ACC112 (cell line): ENCODE measurements around the gene LCN2.
"Not testable (repeated sequence)": the region's sequence is repeated elsewhere in the genome, so short reads cannot be mapped to it uniquely, and the experiment has no call there.

ENCODE experiments used
- H2AFZ ChIP-seq: fragments of 200-600 bp; sonication (generic); one replicate; pipeline ENCODE4 v1.6.0; 2017; ENCODE audit warnings: antibody characterized with exemption, low read length; ENCODE audit not compliant: unreplicated experiment
- H3K27ac ChIP-seq: fragments of 200-600 bp; sonication (generic); 2 replicates; pipeline ENCODE4 v1.5.1; 2014; ENCODE audit warnings: low read depth, mild to moderate bottlenecking, antibody characterized with exemption, low read length, moderate library complexity
- H3K27me3 ChIP-seq: fragments of 200-600 bp; sonication (generic); 2 replicates; pipeline ENCODE4 v1.6.1; 2014; ENCODE audit warnings: mild to moderate bottlenecking, antibody characterized with exemption, low read length, moderate library complexity, mixed read lengths; ENCODE audit not compliant: insufficient read depth
- H3K36me3 ChIP-seq: fragments of 200-600 bp; sonication (generic); 2 replicates; pipeline ENCODE4 v1.6.1; 2016; ENCODE audit warnings: mild to moderate bottlenecking, antibody characterized with exemption, low read length, moderate library complexity, mixed read lengths; ENCODE audit not compliant: insufficient read depth
- H3K4me1 ChIP-seq: fragments of 200-600 bp; sonication (generic); one replicate; pipeline ENCODE4 v1.6.1; 2016; ENCODE audit warnings: low read length, mixed read lengths; ENCODE audit not compliant: insufficient read depth, unreplicated experiment, control insufficient read depth
- H3K4me3 ChIP-seq: fragments of 200-600 bp; sonication (generic); 2 replicates; pipeline ENCODE4 v1.5.1; 2014; ENCODE audit warnings: mild to moderate bottlenecking, low read depth, low read length
- H3K79me2 ChIP-seq: fragments of 200-600 bp; sonication (generic); one replicate; pipeline ENCODE4 v1.6.0; 2016; ENCODE audit warnings: low read length; ENCODE audit not compliant: control insufficient read depth, unreplicated experiment, insufficient read depth

The LCN2 gene

GRCh38 chr9:128175102-128175563 lies 25.9 kb downstream of the LCN2 start:
- Histone ChIP-seq H3K4me3 (no peak overlapping the region), H3K36me3 (peaks cover 29% of the 10 kb centered on the region), H3K27me3 (no peaks in the 10 kb centered on the region), H3K27ac (no peak overlapping the region), H2AFZ (no peak overlapping the region), H3K4me1 (no peaks in the 10 kb centered on the region), H3K79me2 (no peaks in the 10 kb centered on the region)

- no peaks in the 10 kb centered on the region for H3K4me1 ChIP-seq
- H3K36me3 ChIP-seq: peaks cover 35% of the 10 kb centered on the region
- H2AFZ ChIP-seq: no peak overlapping the region
- H3K79me2 ChIP-seq: no peaks in the 10 kb centered on the region
- H3K27me3 ChIP-seq: no peaks in the 10 kb centered on the region
- no peak overlapping the region for H3K4me3 ChIP-seq
- no peak overlapping the region for H3K27ac ChIP-seq
These were observed 26.5 kb downstream of the LCN2 start for GRCh38 chr9:128175726-128176125.

- H3K36me3 ChIP-seq: peaks cover 38% of the 10 kb centered on the region
- H2AFZ ChIP-seq: no peak overlapping the region
- H3K4me1 ChIP-seq: no peaks in the 10 kb centered on the region
- H3K27me3 ChIP-seq: no peaks in the 10 kb centered on the region
- no peak overlapping the region for H3K27ac ChIP-seq
- H3K4me3 ChIP-seq: no peak overlapping the region
- H3K79me2 ChIP-seq: no peaks in the 10 kb centered on the region
These were observed 29.7 kb downstream of the LCN2 start for GRCh38 chr9:128178806-128179431.

GRCh38 chr9:128180001-128180400 lies 30.7 kb downstream of the LCN2 start:
- no peaks in the 10 kb centered on the region for H3K27me3 ChIP-seq
- H2AFZ ChIP-seq: no peak overlapping the region
- H3K27ac ChIP-seq: no peak overlapping the region
- H3K4me3 ChIP-seq: no peak overlapping the region
- no peaks in the 10 kb centered on the region for H3K79me2 ChIP-seq
- H3K4me1 ChIP-seq: no peaks in the 10 kb centered on the region
- peaks cover 32% of the 10 kb centered on the region for H3K36me3 ChIP-seq

- peaks cover 34% of the 10 kb centered on the region for H3K36me3 ChIP-seq
- H3K27me3 ChIP-seq: no peaks in the 10 kb centered on the region
- H3K4me1 ChIP-seq: no peaks in the 10 kb centered on the region
- no peak overlapping the region for H3K27ac ChIP-seq
- no peaks in the 10 kb centered on the region for H3K79me2 ChIP-seq
- H2AFZ ChIP-seq: no peak overlapping the region
- H3K4me3 ChIP-seq: no peak overlapping the region
These were observed 31.2 kb downstream of the LCN2 start for GRCh38 chr9:128180447-128180846.

GRCh38 chr9:128181480-128181879 lies 32.2 kb downstream of the LCN2 start:
- not testable (repeated sequence) for H2AFZ ChIP-seq, H3K79me2 ChIP-seq, H3K27ac ChIP-seq, H3K4me1 ChIP-seq, H3K27me3 ChIP-seq, H3K4me3 ChIP-seq
- H3K36me3 ChIP-seq: peaks cover 36% of the 10 kb centered on the region

GRCh38 chr9:128182893-128183588 lies 33.8 kb downstream of the LCN2 start:
- no peaks in the 10 kb centered on the region for H3K79me2 ChIP-seq
- H2AFZ ChIP-seq: no peak overlapping the region
- no peaks in the 10 kb centered on the region for H3K27me3 ChIP-seq
- no peak overlapping the region for H3K4me3 ChIP-seq
- H3K27ac ChIP-seq: no peak overlapping the region
- peaks cover 39% of the 10 kb centered on the region for H3K36me3 ChIP-seq
- H3K4me1 ChIP-seq: no peaks in the 10 kb centered on the region

- Histone ChIP-seq H3K4me3 (no peak overlapping the region), H3K4me1 (peaks cover 6% of the 10 kb centered on the region), H3K36me3 (peaks cover 12% of the 10 kb centered on the region; the same call in 1 of the 2 replicates), H3K27ac (no peak overlapping the region), H3K79me2 (peaks cover 11% of the 10 kb centered on the region), H3K27me3 (no peaks in the 10 kb centered on the region), H2AFZ (no peak overlapping the region)
These were observed 37.0 kb downstream of the LCN2 start for GRCh38 chr9:128185979-128186965.

GRCh38 chr9:128187361-128187760 lies 38.1 kb downstream of the LCN2 start:
- H3K36me3 ChIP-seq: peaks cover 12% of the 10 kb centered on the region; the same call in 1 of the 2 replicates
- peaks cover 11% of the 10 kb centered on the region for H3K79me2 ChIP-seq
- no peak overlapping the region for H3K4me3 ChIP-seq
- peaks cover 6% of the 10 kb centered on the region for H3K4me1 ChIP-seq
- no peaks in the 10 kb centered on the region for H3K27me3 ChIP-seq
- no peak overlapping the region for H2AFZ ChIP-seq
- no peak overlapping the region for H3K27ac ChIP-seq

GRCh38 chr9:128188209-128188608 lies 39.0 kb downstream of the LCN2 start:
- Histone ChIP-seq H3K4me3 (no peak overlapping the region), H3K4me1 (peaks cover 8% of the 10 kb centered on the region), H3K27me3 (no peaks in the 10 kb centered on the region), H3K79me2 (peaks cover 11% of the 10 kb centered on the region), H3K27ac (no peak overlapping the region), H2AFZ (no peak overlapping the region), H3K36me3 (peaks cover 12% of the 10 kb centered on the region; the same call in 1 of the 2 replicates)
